HEK293 (cell line): Measurements from ENCODE around the gene SLC22A14.

Experiments used
- FEZF1 ChIP-seq: fragments of 450-650 bp; formaldehyde crosslinking; IDR thresholded peaks from 2 replicates; pipeline ENCODE4 v1.5.1; 2016; ENCODE audit warnings: missing biosample characterization, missing genetic modification characterization
- KLF1 ChIP-seq: fragments of 450-650 bp; formaldehyde crosslinking; IDR thresholded peaks from 2 replicates; pipeline ENCODE4 v1.5.1; 2016; ENCODE audit warnings: missing biosample characterization, missing genetic modification characterization
- PRDM2 ChIP-seq: fragments of 450-650 bp; formaldehyde crosslinking; IDR thresholded peaks from 2 replicates; pipeline ENCODE4 v1.5.1; 2016; ENCODE audit warnings: missing biosample characterization, missing genetic modification characterization, borderline replicate concordance
- TRIM28 ChIP-seq: IDR thresholded peaks from 2 replicates; pipeline ENCODE4 v1.6.1; 2011; ENCODE audit warnings: low read length, control low read depth, borderline replicate concordance
- ZBTB17 ChIP-seq: fragments of 450-650 bp; formaldehyde crosslinking; IDR thresholded peaks from 2 replicates; pipeline ENCODE4 v1.5.1; 2016; ENCODE audit warnings: missing biosample characterization, missing genetic modification characterization
- ZBTB48 ChIP-seq: fragments of 450-650 bp; formaldehyde crosslinking; IDR thresholded peaks from 2 replicates; pipeline ENCODE4 v1.5.1; 2016; ENCODE audit warnings: missing biosample characterization, missing genetic modification characterization
- ZBTB49 ChIP-seq: fragments of 450-650 bp; formaldehyde crosslinking; IDR thresholded peaks from 2 replicates; pipeline ENCODE4 v1.5.1; 2016; ENCODE audit warnings: missing biosample characterization, missing genetic modification characterization, low read depth
- ZFP69B ChIP-seq: fragments of 450-650 bp; formaldehyde crosslinking; IDR thresholded peaks from 2 replicates; pipeline ENCODE4 v1.5.1; 2016; ENCODE audit warnings: missing biosample characterization, missing genetic modification characterization
- ZNF202 ChIP-seq: fragments of 450-650 bp; formaldehyde crosslinking; IDR thresholded peaks from 2 replicates; pipeline ENCODE4 v1.5.1; 2016; ENCODE audit warnings: missing biosample characterization, missing genetic modification characterization, borderline replicate concordance
- ZNF324 ChIP-seq: fragments of 450-650 bp; formaldehyde crosslinking; IDR thresholded peaks from 2 replicates; pipeline ENCODE4 v1.5.1; 2016; ENCODE audit warnings: missing biosample characterization, missing genetic modification characterization
- ZNF37A ChIP-seq: fragments of 450-650 bp; IDR thresholded peaks from 2 replicates; pipeline ENCODE4 v1.5.1; 2018; ENCODE audit warnings: missing biosample characterization, missing genetic modification characterization
- ZNF391 ChIP-seq: fragments of 450-650 bp; formaldehyde crosslinking; IDR thresholded peaks from 2 replicates; pipeline ENCODE4 v1.5.1; 2016; ENCODE audit warnings: low read depth, missing biosample characterization, missing genetic modification characterization, borderline replicate concordance
- ZNF416 ChIP-seq: fragments of 450-650 bp; formaldehyde crosslinking; IDR thresholded peaks from 2 replicates; pipeline ENCODE4 v1.5.1; 2016; ENCODE audit warnings: missing biosample characterization, missing genetic modification characterization
- ZNF423 ChIP-seq: fragments of 450-650 bp; formaldehyde crosslinking; IDR thresholded peaks from 2 replicates; pipeline ENCODE4 v1.5.1; 2016; ENCODE audit warnings: missing biosample characterization, missing genetic modification characterization
- ZNF473 ChIP-seq: fragments of 450-650 bp; formaldehyde crosslinking; IDR thresholded peaks from 2 replicates; pipeline ENCODE4 v1.5.1; 2017; ENCODE audit warnings: missing biosample characterization, missing genetic modification characterization
- ZNF488 ChIP-seq: fragments of 450-650 bp; formaldehyde crosslinking; IDR thresholded peaks from 2 replicates; pipeline ENCODE4 v1.5.1; 2016; ENCODE audit warnings: missing biosample characterization, missing genetic modification characterization
- ZNF600 ChIP-seq: fragments of 450-650 bp; formaldehyde crosslinking; IDR thresholded peaks from 2 replicates; pipeline ENCODE4 v1.5.1; 2016; ENCODE audit warnings: missing biosample characterization, missing genetic modification characterization
- ZNF610 ChIP-seq: fragments of 450-650 bp; formaldehyde crosslinking; IDR thresholded peaks from 2 replicates; pipeline ENCODE4 v1.5.1; 2016; ENCODE audit warnings: missing biosample characterization, missing genetic modification characterization, borderline replicate concordance
- ZNF701 ChIP-seq: fragments of 450-650 bp; formaldehyde crosslinking; IDR thresholded peaks from 2 replicates; pipeline ENCODE4 v1.5.1; 2016; ENCODE audit warnings: missing biosample characterization, missing genetic modification characterization
- ZNF791 ChIP-seq: fragments of 450-650 bp; formaldehyde crosslinking; IDR thresholded peaks from 2 replicates; pipeline ENCODE4 v1.5.1; 2016; ENCODE audit warnings: missing biosample characterization, missing genetic modification characterization
- ZNF837 ChIP-seq: fragments of 450-650 bp; formaldehyde crosslinking; IDR thresholded peaks from 2 replicates; pipeline ENCODE4 v1.5.1; 2016; ENCODE audit warnings: missing biosample characterization, missing genetic modification characterization
- ZSCAN30 ChIP-seq: fragments of 450-650 bp; IDR thresholded peaks from 2 replicates; pipeline ENCODE4 v1.5.1; 2018; ENCODE audit warnings: missing biosample characterization, mild to moderate bottlenecking, missing genetic modification characterization, moderate library complexity
- TF ChIP-seq, protein P1 (sequence below): fragments of 450-650 bp; formaldehyde crosslinking; conservative IDR thresholded peaks from 2 replicates; pipeline ENCODE4 v1.5.1; 2016; ENCODE audit warnings: low read depth, missing biosample characterization, missing genetic modification characterization
- TF ChIP-seq, protein P2 (sequence below): fragments of 450-650 bp; formaldehyde crosslinking; IDR thresholded peaks from 2 replicates; pipeline ENCODE4 v1.5.1; 2016; ENCODE audit warnings: missing biosample characterization, missing genetic modification characterization

Gene SLC22A14

GRCh38 chr3:38346587-38347410, 64.7 kb downstream of the SLC22A14 start, which contains the start of gene XYLB (continued):
- TF ChIP-seq ZBTB49 (tag by site-specific recombination) (no peak), ZNF416 (tag by site-specific recombination) (no peak), ZSCAN30 (tag by site-specific recombination) (peak; percentile 72; the same call in 1 of the 2 replicates), ZNF423 (tag by site-specific recombination) (no peak), ZNF701 (tag by site-specific recombination) (0 out of 2 replicates have a peak, but pooled peaks have one; percentile 29), ZNF837 (tag by site-specific recombination) (no peak), FEZF1 (tag by site-specific recombination) (no peak), ZNF600 (tag by site-specific recombination) (no peak; the same call in 1 of the 2 replicates), PRDM2 (tag by site-specific recombination) (no peak), ZNF791 (tag by site-specific recombination) (no peak), ZBTB48 (0 out of 2 replicates have a peak, but pooled peaks have one; percentile 26), ZNF391 (tag by site-specific recombination) (no peak), ZNF202 (tag by site-specific recombination) (no peak), TRIM28 (no peak), ZNF488 (tag by site-specific recombination) (no peak), ZFP69B (tag by site-specific recombination) (peak; percentile 71; the same call in 1 of the 2 replicates), ZNF37A (tag by site-specific recombination) (no peak), ZNF610 (tag by site-specific recombination) (no peak), ZBTB17 (tag by site-specific recombination) (peak; percentile 47; the same call in 1 of the 2 replicates), ZNF473 (tag by site-specific recombination) (no peak), ZNF324 (tag by site-specific recombination) (peak; percentile 60; the same call in 1 of the 2 replicates), KLF1 (peak; percentile 59)
- TF ChIP-seq, protein P1, sequence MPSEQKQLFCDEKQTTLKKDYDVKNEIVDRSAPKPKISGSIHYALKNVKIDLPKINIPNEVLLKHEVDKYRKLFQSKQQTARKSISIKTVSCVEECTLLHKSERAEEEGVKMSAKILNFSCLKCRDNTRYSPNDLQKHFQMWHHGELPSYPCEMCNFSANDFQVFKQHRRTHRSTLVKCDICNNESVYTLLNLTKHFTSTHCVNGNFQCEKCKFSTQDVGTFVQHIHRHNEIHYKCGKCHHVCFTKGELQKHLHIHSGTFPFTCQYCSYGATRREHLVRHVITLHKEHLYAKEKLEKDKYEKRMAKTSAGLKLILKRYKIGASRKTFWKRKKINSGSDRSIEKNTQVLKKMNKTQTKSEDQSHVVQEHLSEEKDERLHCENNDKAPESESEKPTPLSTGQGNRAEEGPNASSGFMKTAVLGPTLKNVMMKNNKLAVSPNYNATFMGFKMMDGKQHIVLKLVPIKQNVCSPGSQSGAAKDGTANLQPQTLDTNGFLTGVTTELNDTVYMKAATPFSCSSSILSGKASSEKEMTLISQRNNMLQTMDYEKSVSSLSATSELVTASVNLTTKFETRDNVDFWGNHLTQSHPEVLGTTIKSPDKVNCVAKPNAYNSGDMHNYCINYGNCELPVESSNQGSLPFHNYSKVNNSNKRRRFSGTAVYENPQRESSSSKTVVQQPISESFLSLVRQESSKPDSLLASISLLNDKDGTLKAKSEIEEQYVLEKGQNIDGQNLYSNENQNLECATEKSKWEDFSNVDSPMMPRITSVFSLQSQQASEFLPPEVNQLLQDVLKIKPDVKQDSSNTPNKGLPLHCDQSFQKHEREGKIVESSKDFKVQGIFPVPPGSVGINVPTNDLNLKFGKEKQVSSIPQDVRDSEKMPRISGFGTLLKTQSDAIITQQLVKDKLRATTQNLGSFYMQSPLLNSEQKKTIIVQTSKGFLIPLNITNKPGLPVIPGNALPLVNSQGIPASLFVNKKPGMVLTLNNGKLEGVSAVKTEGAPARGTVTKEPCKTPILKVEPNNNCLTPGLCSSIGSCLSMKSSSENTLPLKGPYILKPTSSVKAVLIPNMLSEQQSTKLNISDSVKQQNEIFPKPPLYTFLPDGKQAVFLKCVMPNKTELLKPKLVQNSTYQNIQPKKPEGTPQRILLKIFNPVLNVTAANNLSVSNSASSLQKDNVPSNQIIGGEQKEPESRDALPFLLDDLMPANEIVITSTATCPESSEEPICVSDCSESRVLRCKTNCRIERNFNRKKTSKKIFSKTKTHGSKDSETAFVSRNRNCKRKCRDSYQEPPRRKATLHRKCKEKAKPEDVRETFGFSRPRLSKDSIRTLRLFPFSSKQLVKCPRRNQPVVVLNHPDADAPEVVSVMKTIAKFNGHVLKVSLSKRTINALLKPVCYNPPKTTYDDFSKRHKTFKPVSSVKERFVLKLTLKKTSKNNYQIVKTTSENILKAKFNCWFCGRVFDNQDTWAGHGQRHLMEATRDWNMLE (tag by site-specific recombination) = no peak
- TF ChIP-seq, protein P2, sequence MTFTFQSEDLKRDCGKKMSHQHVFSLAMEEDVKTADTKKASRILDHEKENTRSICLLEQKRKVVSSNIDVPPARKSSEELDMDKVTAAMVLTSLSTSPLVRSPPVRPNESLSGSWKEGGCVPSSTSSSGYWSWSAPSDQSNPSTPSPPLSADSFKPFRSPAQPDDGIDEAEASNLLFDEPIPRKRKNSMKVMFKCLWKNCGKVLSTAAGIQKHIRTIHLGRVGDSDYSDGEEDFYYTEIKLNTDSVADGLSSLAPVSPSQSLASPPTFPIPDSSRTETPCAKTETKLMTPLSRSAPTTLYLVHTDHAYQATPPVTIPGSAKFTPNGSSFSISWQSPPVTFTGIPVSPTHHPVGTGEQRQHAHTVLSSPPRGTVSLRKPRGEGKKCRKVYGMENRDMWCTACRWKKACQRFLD (tag by site-specific recombination) = no peak
